K562 (cell line): ENCODE measurements around the gene TMC1. TPM values are rescaled to one million over a fixed set of nuclear protein-coding genes. Genes with fewer than 3 reads are reported as not detected.

Source experiments
- CHD2 ChIP-seq: IDR thresholded peaks from 2 replicates; pipeline ENCODE4 v1.6.1; 2011; ENCODE audit warnings: low read depth, low read length
- ESRRA ChIP-seq: fragments of 450-650 bp; IDR thresholded peaks from 2 replicates; pipeline ENCODE4 v1.6.1; 2014; ENCODE audit warnings: low read depth, mild to moderate bottlenecking, moderate library complexity, borderline replicate concordance
- FOSL1 ChIP-seq: fragments of 200-800 bp; sonication (Bioruptor generic); conservative IDR thresholded peaks from 2 replicates; pipeline ENCODE4 v1.6.1; 2016; ENCODE audit warnings: missing genetic modification characterization, missing compliant biosample characterization
- FOXM1 ChIP-seq, 2 experiments: fragments of 450-650 bp in 1 of 2; sonication (generic) in 1 of 2; formaldehyde crosslinking in 1 of 2; IDR thresholded peaks; 2 replicates each; pipeline versions ENCODE4 v1.6.1 to v1.9.0; 2017 to 2022; ENCODE audit warnings: low read depth in 2 of 2, mild to moderate bottlenecking in 2 of 2, missing genetic modification reagents in 1 of 2, moderate library complexity in 1 of 2
- GABPA ChIP-seq: fragments of 200-800 bp; sonication (Bioruptor generic); conservative IDR thresholded peaks from 2 replicates; pipeline ENCODE4 v1.6.1; 2016; ENCODE audit warnings: low read depth, missing genetic modification characterization, missing compliant biosample characterization
- GABPB2 ChIP-seq: fragments of 250-450 bp; sonication (Bioruptor Pico); conservative IDR thresholded peaks from 2 replicates; pipeline ENCODE4 v1.5.1; 2021; ENCODE audit warnings: mild to moderate bottlenecking
- HSF4 ChIP-seq: fragments of 250-450 bp; sonication (Bioruptor Pico); IDR thresholded peaks from 2 replicates; pipeline ENCODE4 v2.1.2; 2022; ENCODE audit warnings: mild to moderate bottlenecking, moderate library complexity, borderline replicate concordance
- KLF1 ChIP-seq: fragments of 450-650 bp; IDR thresholded peaks from 2 replicates; pipeline ENCODE4 v1.6.1; 2016; ENCODE audit warnings: missing genetic modification characterization, missing compliant biosample characterization
- NR2C2 ChIP-seq, 2 experiments: fragments of 200-800 bp in 1 of 2; sonication (Bioruptor generic) in 1 of 2; sonication (generic) in 1 of 2; formaldehyde crosslinking in 1 of 2; IDR thresholded peaks; 2 replicates each; pipeline versions ENCODE4 v1.6.1 to v1.8.0; 2016 to 2022; ENCODE audit warnings: mild to moderate bottlenecking in 1 of 2, missing compliant biosample characterization in 1 of 2, missing genetic modification characterization in 1 of 2, missing genetic modification reagents in 1 of 2
- PML ChIP-seq: IDR thresholded peaks from 2 replicates; pipeline ENCODE4 v1.6.1; 2012; ENCODE audit warnings: low read length, inconsistent platforms
- SAP30 ChIP-seq: fragments of 200-600 bp; sonication (generic); IDR thresholded peaks from 2 replicates; pipeline ENCODE4 v1.6.1; 2012; ENCODE audit warnings: borderline replicate concordance, low read depth, mild to moderate bottlenecking, moderate library complexity, low read length, control low read depth, inconsistent platforms; ENCODE audit not compliant: insufficient read depth, poor library complexity, severe bottlenecking
- SMAD1 ChIP-seq: fragments of 150-350 bp; IDR thresholded peaks from 2 replicates; pipeline ENCODE4 v1.6.1; 2014; ENCODE audit warnings: low read length, low read depth; ENCODE audit not compliant: partially characterized antibody
- SMARCA4 ChIP-seq: fragments of 450-650 bp; IDR thresholded peaks from 2 replicates; pipeline ENCODE4 v1.6.1; 2016
- SP1 ChIP-seq: sonication (generic); formaldehyde crosslinking; IDR thresholded peaks from 2 replicates; pipeline ENCODE4 v1.8.1; 2022; ENCODE audit warnings: mild to moderate bottlenecking, missing genetic modification reagents
- SRF ChIP-seq, 2 experiments: fragments of 250-450, 450-650 bp in 1 of 2; sonication (Bioruptor Pico) in 1 of 2; sonication (generic) in 1 of 2; formaldehyde crosslinking; IDR thresholded peaks; 2 replicates each; pipeline versions ENCODE4 v1.5.0 to v1.5.1; 2020 to 2022; ENCODE audit warnings: mild to moderate bottlenecking in 1 of 2, missing genetic modification reagents in 1 of 2
- TARDBP ChIP-seq: fragments of 450-650 bp; IDR thresholded peaks from 2 replicates; pipeline ENCODE4 v1.6.1; 2016
- TGIF2 ChIP-seq: sonication (generic); formaldehyde crosslinking; IDR thresholded peaks from 2 replicates; pipeline ENCODE4 v1.8.1; 2022; ENCODE audit warnings: mild to moderate bottlenecking, missing genetic modification reagents, moderate library complexity
- ZNF23 ChIP-seq: fragments of 250-450 bp; sonication (Bioruptor Pico); IDR thresholded peaks from 2 replicates; pipeline ENCODE4 v1.4.0; 2020; ENCODE audit warnings: mild to moderate bottlenecking
- ZNF583 ChIP-seq: fragments of 250-450 bp; sonication (Bioruptor Pico); IDR thresholded peaks from 2 replicates; pipeline ENCODE4 v1.4.0; 2020
- polyA plus RNA-seq, 8 experiments: library from polyadenylated mRNA; depleted of rRNA in 4 of 8; stranded (reverse) in 5 of 8; unstranded in 3 of 8; fragments of >200 nt; fragmentation: Nextera tagmentation in 2 of 8; fragmentation: Illumina TruSeq in 1 of 8; extraction: Ambion mirVana in 2 of 8; extraction: Trizol in 1 of 8; gene quantifications; 2 replicates each; pipeline versions ENCODE4 v1.2.1 to v1.2.3, GENCODE V29; 2011 to 2014; ENCODE audit warnings: inconsistent platforms in 1 of 8, missing spikeins in 1 of 8
- total RNA-seq, 7 experiments: library from RNA; depleted of rRNA in 6 of 7; stranded (reverse); fragments of >200 nt in 6 of 7; fragmentation: Illumina TruSeq in 2 of 7; extraction: Trizol in 2 of 7; gene quantifications; 2 replicates each; pipeline versions ENCODE4 v1.2.1 to v1.2.3, GENCODE V29; 2011 to 2021; ENCODE audit warnings: low replicate concordance in 1 of 7
- TF ChIP-seq, protein P1 (sequence below): IDR thresholded peaks from 2 replicates; pipeline ENCODE4 v1.6.1; 2012; ENCODE audit warnings: low read depth, low read length, improper control_type of control experiment, borderline replicate concordance
- TF ChIP-seq, protein P2 (sequence below), 3 experiments: fragments of 200-800 bp in 1 of 3; fragments of 250-450 bp in 1 of 3; fragments of 450-650 bp in 1 of 3; sonication (Bioruptor Pico) in 1 of 3; sonication (Bioruptor generic) in 1 of 3; formaldehyde crosslinking in 1 of 3; IDR thresholded peaks; 2 replicates each; pipeline versions ENCODE4 v1.6.1 to v1.8.0; 2016 to 2022; ENCODE audit warnings: mild to moderate bottlenecking in 2 of 3, missing genetic modification characterization in 2 of 3, missing compliant biosample characterization in 1 of 3, moderate library complexity in 1 of 3
- TF ChIP-seq, protein P3 (sequence below): fragments of 250-450 bp; sonication (Bioruptor Pico); IDR thresholded peaks from 2 replicates; pipeline ENCODE4 v1.8.0; 2022; ENCODE audit warnings: moderate library complexity, mild to moderate bottlenecking, inconsistent platforms

TMC1 gene
- total and polyA plus RNA-seq, 9 of the 15 experiments (the other 6 are each of a cell fraction or from before 2014, with no cell fraction given), result 0.10 to 0.15 TPM; not detected in 7

DNA sequence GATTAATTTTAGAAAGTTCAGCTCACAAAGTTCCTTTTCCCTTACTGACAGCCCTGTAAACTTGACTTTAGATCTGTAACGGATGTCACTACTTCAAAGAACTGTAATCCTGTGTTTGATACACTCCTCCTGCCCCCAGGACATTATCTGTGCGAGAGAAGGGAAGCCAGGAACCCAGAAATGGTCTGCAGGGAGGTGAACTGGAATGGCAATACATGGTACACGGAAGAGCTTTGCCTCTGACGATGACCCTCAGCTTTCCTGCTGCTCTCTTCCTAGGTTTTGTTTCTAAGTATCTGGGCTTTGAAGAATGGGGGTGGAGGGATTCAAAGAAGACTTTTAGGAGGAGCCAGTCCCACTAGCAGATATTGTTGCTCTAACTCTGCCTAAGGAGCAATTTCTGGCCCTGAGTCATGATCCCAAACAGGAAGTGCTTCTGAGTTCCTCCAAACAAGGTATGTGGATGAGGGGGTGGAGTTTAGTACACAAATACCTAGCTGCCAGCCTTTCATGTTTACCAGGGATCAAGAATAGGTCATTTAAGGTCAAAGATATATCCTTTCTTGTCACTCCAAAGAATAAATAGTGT, 43.4 kb upstream of the TMC1 start (continued):
- TF ChIP-seq SMARCA4 (no peak), PML (no peak), GABPB2 (CRISPR knock-in tag) (no peak), NR2C2 (CRISPR knock-in tag; IDR thresholded peaks at IDR 0.05) (no peak), NR2C2 (tag; IDR thresholded peaks at IDR 0.05) (peak; percentile 28; the same call in 1 of the 2 replicates), TGIF2 (no peak), SRF (CRISPR knock-in tag; IDR thresholded peaks at IDR 0.05) (peak in 1 of 2 experiments; percentile 62; a peak in 1 of 4 replicates), FOSL1 (tag) (0 out of 2 replicates have a peak, but pooled peaks have one; percentile 4), GABPA (peak; percentile 42), SAP30 (no peak), TARDBP (no peak), CHD2 (no peak), ZNF583 (CRISPR knock-in tag) (no peak), FOXM1 (IDR thresholded peaks at IDR 0.05; ENCODE audit: low read depth) (no peak), FOXM1 (CRISPR knock-in tag; IDR thresholded peaks at IDR 0.05; ENCODE audit: low read depth) (no peak), HSF4 (no peak), ZNF23 (CRISPR knock-in tag) (no peak), ESRRA (no peak), SP1 (no peak), SMAD1 (no peak), KLF1 (no peak)
- TF ChIP-seq, protein P1, sequence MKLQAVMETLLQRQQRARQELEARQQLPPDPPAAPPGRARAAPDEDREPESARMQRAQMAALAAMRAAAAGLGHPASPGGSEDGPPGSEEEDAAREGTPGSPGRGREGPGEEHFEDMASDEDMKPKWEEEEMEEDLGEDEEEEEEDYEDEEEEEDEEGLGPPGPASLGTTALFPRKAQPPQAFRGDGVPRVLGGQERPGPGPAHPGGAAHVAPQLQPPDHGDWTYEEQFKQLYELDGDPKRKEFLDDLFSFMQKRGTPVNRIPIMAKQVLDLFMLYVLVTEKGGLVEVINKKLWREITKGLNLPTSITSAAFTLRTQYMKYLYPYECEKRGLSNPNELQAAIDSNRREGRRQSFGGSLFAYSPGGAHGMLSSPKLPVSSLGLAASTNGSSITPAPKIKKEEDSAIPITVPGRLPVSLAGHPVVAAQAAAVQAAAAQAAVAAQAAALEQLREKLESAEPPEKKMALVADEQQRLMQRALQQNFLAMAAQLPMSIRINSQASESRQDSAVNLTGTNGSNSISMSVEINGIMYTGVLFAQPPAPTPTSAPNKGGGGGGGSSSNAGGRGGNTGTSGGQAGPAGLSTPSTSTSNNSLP, result no peak
- TF ChIP-seq, protein P2, sequence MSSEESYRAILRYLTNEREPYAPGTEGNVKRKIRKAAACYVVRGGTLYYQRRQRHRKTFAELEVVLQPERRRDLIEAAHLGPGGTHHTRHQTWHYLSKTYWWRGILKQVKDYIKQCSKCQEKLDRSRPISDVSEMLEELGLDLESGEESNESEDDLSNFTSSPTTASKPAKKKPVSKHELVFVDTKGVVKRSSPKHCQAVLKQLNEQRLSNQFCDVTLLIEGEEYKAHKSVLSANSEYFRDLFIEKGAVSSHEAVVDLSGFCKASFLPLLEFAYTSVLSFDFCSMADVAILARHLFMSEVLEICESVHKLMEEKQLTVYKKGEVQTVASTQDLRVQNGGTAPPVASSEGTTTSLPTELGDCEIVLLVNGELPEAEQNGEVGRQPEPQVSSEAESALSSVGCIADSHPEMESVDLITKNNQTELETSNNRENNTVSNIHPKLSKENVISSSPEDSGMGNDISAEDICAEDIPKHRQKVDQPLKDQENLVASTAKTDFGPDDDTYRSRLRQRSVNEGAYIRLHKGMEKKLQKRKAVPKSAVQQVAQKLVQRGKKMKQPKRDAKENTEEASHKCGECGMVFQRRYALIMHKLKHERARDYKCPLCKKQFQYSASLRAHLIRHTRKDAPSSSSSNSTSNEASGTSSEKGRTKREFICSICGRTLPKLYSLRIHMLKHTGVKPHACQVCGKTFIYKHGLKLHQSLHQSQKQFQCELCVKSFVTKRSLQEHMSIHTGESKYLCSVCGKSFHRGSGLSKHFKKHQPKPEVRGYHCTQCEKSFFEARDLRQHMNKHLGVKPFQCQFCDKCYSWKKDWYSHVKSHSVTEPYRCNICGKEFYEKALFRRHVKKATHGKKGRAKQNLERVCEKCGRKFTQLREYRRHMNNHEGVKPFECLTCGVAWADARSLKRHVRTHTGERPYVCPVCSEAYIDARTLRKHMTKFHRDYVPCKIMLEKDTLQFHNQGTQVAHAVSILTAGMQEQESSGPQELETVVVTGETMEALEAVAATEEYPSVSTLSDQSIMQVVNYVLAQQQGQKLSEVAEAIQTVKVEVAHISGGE (CRISPR knock-in tag; IDR thresholded peaks at IDR 0.05), result no peak
- TF ChIP-seq, protein P3, sequence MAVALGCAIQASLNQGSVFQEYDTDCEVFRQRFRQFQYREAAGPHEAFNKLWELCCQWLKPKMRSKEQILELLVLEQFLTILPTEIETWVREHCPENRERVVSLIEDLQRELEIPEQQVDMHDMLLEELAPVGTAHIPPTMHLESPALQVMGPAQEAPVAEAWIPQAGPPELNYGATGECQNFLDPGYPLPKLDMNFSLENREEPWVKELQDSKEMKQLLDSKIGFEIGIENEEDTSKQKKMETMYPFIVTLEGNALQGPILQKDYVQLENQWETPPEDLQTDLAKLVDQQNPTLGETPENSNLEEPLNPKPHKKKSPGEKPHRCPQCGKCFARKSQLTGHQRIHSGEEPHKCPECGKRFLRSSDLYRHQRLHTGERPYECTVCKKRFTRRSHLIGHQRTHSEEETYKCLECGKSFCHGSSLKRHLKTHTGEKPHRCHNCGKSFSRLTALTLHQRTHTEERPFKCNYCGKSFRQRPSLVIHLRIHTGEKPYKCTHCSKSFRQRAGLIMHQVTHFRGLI (CRISPR knock-in tag), result no peak
